Raji (cell line): Measurements from ENCODE around the gene FAM20B.

Experiments used
- POLR2A ChIP-seq: IDR thresholded peaks from 2 replicates; pipeline ENCODE4 v1.6.1; 2011; ENCODE audit warnings: low read depth, low read length, control low read depth; ENCODE audit not compliant: insufficient read depth

Gene FAM20B

DNA sequence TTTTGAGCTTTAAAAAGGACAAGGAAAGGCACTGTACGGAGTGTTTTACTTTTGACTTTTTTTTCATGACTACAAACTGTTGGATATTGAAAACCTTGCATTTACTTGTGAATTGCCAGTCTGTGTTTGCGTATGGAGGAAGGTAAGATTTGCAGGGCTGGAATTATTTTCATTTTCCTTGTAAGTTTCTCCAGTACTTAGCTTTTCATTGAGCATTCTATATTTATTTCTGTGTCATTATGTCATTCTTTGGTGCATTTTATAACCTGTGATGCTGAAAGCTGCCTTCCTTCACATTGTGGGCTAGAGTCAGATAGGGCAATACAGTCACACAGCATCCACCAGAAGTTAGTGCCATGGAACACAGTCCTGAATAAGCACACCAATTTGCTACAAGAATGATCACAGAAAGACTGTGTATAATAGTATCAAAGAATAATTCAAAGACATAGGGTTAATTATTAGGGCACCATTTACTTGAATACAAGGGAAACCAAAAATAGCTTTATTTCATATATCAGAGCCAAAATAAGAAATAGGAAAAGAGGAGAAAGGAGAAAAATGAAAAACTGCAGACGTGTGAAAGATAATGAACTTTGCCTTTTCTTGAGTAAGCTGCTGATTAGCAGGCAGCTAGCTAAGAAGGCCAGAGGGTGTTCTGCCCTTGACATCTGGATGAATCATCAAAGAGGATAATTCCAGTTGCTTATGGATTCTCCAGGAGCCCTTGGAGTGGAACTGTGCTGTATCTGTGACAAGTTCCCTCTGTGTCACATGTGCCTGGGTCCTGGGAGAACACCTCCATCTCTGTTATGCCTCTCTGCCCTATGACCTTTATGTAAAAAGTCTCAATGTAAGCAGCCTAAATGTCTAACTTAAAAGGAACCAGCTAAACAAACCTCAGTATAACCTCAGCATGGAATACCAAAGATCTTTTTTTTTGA lies 8.0 kb upstream of the FAM20B start:
- no peak for TF ChIP-seq POLR2A

DNA sequence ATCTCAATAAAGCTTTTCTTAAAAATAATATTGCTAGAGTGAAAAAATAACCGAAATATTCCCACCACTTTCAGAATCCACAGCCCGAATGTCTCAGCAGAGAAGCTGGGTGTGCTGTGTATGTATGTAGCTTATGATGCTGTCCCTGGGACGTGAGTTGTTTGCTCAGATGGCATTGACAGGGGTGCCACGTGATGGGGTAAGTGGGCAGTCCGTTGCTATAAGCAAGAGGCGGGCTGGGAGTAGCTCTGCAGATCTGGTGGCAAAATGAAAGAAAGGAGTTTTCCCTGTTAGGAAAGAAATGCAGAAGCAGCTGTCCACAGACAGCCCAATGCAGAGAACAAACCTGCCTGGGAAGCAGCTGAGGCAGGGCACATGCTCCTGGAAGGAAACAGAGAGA lies 3.8 kb upstream of the FAM20B start:
- TF ChIP-seq POLR2A: no peak

DNA sequence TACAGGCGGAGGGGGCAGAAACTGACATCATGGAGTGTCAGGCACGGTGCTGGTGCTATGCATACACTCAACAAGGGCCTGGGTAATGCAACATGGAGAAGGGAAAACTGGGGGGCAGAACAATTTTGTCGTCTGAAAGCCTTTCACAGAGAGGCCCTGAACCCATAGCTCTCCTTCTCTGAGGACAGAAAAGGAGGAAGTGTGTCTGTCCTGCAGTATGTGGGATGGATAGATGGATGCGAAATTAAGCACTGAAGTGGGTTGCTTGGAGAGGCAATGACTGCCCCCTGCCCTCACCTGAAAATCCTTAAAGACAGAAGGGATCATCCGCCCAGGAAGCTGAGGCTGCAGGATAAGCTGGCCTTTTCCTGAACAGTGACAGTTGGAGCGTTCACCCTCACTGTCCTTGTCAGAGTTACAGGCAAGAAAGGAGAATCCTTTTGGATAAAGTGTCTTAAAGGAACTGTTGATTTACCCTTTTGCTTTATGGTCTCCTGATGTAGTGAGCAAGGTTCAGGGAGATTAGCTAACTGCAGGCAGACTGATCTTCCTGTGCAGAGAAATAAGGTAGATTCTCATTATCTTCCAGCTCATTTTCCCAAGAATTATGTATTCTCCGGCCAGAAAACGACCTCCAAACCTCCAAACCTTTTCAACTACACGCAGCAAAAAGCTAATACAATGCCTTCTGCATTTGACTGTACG lies 1.6 kb upstream of the FAM20B start:
- TF ChIP-seq POLR2A: no peak

DNA sequence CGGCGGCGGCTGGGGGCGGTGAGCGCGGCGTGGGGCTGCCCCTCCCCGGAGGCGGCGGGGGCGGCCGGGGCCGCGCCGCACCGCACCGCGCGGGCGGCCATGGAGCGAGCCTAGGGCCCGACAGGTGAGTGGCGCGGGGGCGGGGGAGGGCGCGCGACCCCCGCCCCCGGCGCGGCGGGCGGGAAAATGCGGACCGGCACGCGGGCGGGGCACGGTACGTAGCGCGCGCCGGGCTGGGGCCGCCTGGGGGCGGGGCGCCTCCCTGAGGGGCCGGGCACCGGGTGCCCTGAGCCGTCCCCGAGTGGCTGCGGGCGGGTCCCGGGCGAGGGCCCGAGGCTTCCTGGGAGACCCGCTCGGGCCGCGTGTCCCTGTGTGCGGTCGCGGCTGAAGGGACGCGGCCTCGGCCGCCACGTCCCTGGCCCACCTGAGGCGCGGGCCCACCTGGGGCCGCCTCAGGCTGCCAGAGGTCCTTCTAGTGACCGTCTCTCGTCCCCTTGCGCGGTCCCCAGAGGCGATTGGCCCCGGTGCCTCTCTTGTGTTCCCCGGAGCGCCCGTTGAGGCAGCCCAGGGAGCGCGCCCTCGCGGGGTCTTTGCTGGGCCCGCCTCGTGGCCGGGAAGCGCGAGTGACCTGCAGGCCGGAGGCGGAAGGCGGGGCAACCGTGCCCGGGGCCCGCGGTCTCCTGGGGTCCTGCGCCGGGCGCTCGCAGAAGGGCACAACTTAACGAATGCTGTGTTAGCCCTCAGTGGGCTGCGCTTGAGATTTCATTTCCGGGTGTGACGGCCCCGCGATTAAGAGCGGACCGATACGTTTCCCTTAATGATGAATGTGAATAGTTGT lies 500 bp downstream of the FAM20B start:
- TF ChIP-seq POLR2A: peak; percentile 85

DNA sequence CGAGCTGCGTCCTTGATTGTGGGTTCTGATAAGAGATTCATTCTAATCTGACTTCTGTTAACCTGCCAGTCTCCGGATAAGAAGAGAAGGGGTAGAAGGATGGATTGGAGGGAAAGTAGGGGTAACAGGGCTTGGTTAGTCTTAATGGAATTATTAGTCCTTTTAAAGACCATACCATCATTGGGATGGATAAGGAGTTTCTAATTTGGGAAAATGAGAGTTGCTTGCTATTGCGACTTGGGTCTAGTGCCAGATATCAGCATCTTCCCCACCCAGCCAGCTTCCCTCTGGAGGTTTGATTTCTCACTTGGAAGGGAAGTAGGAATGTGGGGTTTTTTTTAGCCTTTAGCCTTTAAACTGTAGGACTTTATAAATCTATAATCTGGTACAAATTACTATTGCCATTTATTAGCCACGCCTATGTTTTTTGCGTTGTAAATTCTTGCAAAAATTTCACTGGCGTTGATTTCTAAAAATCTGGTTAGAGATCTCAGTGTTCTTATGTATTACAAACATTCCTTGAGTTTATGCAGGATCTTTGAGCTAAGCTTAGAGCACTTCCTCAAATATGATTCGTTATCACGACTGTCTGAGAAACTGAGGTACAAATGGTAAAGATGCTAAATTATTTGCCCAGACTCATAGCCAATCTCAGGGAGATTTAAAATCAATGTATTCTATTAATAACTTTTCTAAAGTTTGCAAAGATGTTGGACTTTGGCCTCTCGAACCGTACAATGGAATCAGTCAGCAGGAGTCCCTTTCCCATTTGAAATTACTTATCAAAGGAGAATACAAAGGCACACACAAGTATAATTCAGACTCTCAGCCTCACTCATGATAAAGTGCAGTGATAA lies 1.3 kb downstream of the FAM20B start:
- no peak for TF ChIP-seq POLR2A

DNA sequence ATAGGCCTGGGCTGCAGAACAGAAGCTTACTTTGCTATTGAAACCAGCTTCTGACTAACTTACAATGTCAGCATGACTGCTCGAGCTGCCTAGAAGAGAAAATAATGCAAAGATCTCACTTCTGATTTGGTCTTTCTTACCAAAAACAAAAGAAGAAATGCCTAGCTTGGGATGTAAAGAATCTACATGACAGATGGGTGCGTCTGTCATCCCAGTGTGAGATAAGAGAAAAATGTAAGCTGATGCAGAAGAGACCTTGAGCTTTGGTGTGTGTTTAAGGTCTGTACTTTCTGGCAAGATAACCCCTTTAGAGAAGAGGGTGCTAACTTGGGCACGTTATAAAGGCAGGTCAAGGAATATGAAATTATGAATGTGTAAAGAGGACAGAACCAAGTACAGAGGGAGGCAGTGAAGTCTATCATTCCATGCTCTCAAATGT lies 3.6 kb downstream of the FAM20B start:
- 0 out of 2 replicates have a peak, but pooled peaks have one; percentile 15 for TF ChIP-seq POLR2A

DNA sequence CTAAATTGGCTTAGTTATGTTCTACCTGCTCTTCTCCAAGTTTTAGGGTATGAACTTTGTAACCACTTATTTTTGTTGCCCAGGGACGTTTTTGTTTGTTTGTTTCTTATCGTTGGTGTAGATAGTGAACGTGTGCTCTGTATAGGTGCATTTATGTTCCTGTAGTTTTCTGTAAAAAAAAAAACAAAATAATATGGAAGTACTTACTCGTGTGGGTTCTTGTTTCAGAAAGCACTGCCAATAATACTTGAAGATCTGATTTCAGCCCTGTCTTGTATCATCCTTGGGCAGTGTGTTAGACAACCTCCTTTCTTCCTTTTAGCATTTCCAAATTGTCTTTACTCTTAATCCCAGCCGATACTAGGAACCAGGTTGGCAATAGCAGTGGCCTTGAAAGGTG lies 4.4 kb downstream of the FAM20B start:
- no peak for TF ChIP-seq POLR2A

DNA sequence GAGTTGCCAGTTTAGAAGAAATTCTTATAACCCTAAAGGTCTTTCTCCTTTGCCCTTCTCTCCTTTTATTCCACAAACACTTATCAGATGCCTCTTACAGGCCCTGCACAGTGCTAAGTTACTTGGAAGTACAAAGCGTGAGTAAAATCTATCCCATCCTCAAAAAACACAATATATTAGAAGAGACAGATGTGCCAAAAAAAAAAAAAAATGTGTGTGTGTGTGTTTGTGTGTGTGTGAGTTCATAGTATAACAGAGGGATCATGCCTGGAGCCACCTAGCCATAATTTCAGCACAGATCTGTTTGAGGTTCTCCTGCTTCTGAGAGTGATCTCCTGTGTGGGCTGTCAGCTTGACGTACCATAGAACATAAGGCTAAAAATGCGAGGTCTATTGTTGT lies 5.0 kb downstream of the FAM20B start:
- TF ChIP-seq POLR2A: no peak

DNA sequence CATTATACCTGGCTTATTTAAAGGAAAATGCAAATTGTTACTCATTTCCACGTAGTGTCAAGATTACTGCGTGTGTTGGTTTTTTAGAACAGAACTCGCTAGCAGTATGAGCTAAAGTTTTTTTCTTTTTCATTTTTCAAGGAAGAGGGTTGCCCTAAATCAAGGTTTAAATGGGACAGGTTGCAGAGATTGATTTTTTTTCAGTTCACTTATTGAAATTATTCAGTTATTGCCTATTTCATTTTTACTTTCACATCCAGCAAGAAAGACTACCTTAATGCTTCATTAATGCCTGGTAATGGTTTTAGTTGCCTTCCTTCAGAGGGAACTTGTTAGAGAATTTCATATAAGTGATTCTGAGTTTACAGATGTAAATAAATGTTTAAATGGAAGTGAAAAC lies 5.6 kb downstream of the FAM20B start:
- TF ChIP-seq POLR2A: no peak

DNA sequence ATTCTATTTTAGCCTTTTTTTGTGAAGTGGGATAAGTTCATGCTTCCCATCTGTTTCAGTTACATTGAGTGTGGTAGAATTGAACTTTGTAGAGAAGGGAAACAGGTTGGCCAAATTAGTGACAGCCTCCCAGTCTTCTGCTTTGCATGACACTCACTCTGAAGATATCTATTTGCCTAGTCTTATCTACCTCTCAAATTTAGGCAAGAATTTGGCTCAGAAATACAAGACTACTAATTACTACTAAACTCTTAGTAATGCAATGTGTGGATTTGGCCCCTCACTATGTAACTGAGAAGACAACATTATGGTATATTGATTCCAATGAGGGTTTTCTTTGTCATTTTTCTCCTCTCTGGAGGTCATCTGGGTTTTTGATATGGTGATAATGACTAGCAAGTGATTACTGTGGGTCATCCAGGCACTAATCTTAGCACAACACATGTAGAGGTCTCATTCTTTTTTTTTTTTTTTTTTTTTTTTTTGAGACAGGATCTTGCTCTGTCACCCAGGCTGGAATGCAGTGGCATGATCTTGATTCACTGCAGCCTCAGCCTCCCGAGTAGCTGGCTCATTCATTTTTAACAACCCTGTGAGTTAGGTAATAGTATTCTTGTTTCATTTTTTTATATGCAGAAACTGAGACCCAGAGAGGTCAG lies 6.3 kb downstream of the FAM20B start:
- peak; percentile 47 for TF ChIP-seq POLR2A

DNA sequence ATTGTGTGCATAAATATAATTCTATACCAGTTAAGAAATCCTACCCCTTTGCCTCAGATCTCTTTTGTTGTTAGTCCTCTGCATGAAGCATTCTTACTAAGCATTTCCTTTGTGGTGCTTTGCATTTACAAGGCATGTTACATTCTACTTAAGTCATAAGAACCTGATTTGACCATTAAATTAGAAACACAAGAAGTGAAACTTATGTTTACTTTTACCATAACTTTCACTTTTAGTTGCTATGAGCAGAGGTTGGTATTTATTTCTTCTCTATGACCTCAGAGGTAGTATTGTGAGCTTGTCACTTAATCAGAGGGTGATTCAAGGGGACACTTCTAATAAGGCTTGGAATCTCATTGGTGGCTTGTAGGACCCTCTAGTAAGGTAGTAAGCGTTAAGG lies 9.0 kb downstream of the FAM20B start:
- peak; percentile 21; the same call in 1 of the 2 replicates for TF ChIP-seq POLR2A

DNA sequence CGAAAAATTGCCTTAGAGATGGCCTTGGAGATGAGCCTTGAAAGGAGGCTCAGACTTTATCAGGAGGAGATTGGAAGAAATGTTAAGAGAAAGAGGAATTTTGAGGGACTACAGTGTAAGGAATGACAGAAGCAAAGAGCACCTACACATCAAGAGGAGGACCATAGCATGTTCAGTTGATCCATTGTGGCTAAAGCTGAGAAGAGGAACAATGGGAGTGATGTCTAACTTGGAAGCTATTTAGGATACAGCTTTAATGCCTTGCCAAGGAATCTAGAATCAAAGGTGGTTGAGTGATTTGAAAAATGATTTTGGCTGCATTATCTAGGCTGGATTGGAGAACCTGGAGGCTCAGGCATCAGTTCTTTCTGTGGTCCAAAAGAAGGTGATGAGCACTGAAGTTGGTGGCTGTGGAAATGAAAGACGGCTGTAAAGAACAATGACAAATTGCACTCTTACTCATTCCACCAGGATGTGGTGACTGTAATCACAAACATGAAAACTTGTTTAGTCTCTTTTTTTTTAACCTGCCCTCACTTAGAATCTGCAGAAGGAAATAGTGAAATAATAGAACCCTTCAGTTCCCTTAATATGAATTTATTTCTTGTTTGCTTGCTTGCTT lies 11.3 kb downstream of the FAM20B start:
- no peak for TF ChIP-seq POLR2A

DNA sequence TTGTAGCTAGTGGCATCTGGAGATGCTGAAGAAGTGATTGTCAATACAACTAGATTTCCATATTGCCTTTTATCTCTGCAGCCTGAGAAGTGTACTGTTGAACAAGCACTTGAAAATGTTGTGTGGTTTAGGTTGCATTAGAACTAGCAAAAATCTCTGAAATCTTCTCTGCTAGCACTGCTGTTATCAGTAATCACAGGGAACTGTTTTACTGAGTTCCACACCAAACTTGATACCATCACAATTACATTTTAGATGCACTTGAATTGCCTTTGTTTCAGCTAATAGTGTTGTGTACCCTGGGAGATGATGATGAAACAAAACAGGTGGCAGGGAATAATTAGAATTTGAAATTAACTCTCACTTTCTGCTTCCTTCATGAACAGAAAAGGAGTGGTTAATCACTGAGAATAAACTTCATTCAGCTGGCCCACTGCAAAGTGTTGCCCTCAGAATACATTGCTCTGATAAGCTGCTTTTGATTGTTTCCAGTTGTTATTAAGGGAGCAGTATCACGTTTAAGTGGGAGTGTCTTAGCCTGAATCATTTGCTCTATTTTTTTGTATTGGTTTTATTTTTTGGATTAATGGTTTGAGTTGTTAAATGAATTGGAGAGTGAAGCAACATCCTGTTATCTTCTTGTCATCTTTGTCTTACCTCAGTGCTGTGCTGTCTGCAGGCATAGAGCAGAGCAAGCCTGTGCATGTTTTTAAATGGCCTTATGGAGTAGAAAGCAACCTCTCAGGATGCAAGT lies 13.0 kb downstream of the FAM20B start:
- no peak for TF ChIP-seq POLR2A
